Measurements from ENCODE around the gene TBC1D21.

TBC1D21 gene

DNA sequence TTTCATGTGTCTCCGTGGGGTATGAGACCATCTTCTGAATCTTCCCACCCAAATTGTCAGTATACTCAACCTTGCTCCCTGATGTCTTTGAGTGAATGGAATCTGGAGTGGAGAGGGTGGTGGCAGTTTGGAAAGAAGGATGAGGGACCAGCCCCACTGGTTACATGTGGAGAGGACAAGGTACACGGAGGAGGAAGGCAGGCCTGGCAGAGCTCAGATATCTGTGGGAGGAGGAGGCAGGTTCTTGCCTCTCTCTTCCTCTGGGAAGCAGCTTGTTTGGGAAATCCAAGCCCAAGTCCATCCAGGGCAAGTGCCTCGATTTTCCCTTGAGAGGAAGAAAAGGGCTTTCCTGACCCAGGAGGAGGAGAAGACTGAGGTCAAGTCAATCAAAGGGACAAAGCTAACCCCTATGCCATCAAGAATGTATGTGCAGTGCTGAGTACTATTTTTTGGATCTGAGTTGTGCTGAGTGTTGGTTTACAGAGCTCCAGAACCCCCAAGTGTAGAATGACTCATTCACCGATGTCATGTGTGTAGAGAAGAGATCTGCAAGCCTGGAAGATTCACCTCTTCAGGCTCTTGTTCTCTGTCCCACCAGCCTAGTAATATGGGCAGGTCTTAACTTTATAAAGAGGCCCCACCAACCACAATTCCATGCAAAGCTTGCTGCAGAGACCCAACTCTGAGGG is 33.1 kb downstream of the TBC1D21 start:
- H3K4me3 ChIP-seq (ENCODE audit: low read depth, low read length), result no peak overlapping the region

DNA sequence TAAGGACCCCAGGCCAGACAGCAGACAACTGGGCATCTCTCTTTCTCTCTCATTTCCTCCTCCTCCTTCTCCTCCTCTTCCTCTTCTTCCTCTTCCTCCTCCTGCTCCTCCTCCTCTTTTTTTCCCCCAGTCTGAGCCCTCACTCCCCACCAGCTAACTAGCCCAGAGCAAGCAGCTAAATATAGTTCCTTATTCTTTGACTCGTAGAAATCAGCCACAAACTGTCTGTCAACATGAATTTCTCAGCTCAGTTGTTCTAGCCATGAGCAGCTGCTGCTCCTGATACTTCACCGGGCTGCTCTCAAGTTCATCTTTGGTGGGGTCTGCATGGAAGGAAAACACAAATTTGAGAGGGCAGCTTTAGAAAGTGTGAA is 33.7 kb downstream of the TBC1D21 start:
- H3K4me3 ChIP-seq (ENCODE audit: low read depth, low read length), result no peak overlapping the region

DNA sequence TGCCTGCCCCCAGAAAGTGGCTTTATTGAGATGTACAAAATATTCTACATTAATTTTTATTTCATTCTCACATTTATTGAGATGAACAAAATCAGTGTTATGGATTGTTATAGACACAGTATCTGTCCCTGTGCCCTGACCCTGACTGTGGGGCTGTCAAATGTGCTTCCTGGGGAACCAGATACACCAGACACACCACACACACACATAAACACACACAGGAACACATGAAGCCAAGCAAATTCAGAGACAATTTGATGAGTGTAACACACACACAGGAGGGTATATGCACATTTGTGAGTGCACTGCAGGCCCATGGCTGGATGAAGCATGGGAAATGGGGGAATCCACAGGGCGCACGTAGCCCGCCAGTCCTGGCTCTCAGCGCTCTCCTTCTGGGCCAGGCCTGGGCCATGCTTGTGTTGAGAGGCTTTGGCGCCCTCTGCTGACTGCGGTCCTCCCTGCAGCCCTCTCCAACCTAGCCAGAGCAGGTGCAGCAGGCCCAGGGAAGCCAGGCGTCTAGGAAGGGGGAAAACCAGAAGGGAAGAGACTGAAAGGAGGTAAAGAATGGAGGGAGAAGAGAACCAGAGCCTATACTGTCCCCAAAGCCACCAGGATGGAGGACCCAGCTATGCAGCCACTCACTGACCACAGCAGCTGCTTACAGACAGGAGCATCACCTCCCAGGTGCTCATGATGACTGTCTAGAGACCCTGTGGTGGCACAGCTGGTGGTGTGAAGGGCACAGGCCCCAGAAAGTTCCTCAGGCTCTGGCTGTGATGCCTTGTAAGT is 34.9 kb downstream of the TBC1D21 start:
- H3K4me3 ChIP-seq (ENCODE audit: low read depth, low read length), result no peak overlapping the region

DNA sequence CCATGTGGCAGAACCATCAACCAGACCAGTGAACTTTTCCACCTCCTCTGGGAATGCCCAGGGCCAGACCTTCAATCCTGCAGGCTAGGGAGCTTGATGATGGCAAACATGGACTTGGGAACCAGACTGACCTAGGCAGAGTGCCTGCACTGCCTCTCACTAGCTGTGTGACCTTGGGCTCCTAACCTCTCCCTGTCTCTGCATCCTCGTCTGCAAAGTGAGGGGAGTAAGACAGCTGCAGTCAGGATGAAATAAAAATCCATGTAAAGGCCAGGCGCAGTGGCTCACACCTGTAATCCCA is 35.4 kb downstream of the TBC1D21 start:
- H3K4me3 ChIP-seq (ENCODE audit: low read depth, low read length), result no peak overlapping the region

DNA sequence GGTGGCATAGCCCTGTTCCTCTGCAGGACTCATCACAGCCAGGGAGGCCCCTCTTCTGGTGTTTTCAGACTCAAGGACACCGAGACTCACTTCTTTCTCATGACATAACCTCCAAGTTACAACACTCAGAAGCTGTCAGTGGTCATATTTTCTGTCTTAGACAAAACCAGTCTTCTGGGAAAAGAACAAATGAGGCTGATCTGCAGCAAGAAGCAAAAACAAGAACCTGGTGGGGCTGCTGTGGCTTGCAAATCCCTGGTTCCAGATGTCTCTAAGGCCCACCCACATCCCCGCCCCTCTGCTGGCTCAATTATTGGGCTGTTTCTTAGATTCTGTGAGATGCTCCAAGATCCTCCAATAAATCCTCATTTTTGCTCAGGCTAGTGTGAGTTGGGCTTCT is 36.3 kb downstream of the TBC1D21 start:
- H3K4me3 ChIP-seq (ENCODE audit: low read depth, low read length), result no peak overlapping the region

DNA sequence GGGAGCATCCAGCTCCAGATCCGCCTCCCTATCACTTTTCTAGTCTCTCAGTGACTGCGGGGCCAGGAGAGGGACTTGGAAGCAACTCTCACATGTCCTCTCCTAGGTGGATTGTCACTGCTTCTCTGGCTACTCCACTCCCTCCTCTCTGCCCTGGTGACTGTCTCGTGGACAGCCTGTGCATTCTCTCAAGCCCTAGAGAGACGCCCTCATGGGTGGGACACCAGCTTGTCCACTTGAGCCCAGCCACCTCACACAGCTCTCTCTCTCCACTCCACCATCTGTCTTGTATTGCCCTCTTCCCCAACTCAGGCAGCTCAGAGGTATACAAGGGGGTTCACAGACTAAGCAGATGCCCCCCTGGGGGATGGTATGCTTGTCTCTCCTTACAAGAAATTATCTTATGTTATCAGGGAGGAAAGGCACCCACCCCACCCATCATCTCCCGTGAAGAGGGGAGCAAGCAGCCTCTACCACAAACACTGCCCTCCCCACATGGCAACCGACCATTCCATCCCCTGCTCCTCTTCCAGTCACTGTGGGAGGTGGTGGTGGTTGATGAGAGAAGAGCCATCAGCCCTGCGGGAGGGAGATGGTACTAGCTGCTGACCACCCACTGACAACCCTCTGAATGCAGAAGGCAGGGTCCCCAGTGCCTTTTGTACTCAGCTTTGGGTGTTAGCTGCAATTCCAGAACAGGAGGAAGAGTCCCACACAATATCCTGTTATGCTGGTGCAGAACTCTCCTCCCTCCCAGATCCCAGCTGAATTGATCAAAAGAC is 37.3 kb downstream of the TBC1D21 start:
- no peak overlapping the region for H3K4me3 ChIP-seq (ENCODE audit: low read depth, low read length)

DNA sequence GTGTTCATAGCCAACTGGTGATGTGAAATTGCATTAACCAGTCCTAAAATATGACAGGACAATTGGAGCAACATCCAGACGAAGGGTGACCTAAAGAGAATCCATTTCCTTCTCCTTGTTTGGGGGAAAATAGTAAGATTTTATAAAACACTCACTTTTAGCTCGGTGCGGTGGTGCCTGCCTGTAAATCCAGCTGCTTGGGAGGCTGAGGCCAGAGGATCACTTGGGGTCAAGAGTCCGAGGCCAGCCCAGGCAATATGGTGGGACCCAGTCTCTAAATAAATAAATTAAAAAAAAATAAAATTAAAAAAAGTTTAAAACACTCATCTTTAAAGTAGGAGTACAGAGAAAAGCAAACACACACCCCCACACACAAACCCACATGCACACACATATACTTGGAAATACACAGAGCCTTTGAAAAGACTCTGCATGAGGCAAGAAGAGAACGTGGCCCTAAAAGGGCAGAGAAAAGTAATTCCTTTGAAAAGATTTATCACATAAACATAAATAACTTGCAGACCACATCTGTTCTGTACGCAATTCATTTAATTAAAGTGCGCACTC is 38.7 kb downstream of the TBC1D21 start:
- H3K4me3 ChIP-seq (ENCODE audit: low read depth, low read length), result no peak overlapping the region

DNA sequence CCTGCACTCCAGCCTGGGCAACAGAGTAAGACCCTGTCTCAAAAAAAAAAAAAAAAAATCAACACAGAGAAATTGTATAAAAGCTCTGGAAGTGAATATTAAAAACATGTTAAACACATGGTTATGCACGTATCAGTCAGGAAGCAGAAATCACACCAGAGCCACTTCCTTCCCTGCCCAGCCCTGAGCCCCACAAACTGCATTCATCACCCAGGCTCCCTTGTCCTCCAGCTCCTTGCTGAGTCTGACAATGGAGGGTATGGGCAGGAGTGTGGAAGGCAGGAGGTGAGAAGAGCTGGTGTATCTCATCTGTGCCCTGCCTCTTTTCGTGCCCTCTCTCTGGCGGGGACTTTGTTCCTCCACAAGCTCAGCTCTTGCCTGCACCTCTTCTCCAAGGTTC is 40.8 kb downstream of the TBC1D21 start:
- H3K4me3 ChIP-seq (ENCODE audit: low read depth, low read length), result no peak overlapping the region

DNA sequence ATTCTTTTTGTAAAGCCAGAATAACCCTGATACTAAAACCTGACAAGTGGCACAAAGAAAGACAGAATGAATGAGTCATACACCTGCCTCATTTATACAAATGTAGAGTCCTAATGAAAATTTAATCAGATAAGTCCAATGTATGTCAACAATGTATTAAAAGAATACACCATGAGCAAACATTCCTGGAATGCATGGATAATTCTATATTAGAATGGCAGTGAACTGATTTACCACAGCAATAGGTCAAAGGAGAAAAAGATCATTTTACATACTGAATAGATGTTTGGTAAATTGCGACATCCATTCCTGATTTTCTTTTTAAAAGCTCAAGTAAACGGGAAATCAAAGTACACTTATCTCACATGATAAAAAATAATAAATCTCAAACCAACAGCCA is 41.7 kb downstream of the TBC1D21 start:
- no peak overlapping the region for H3K4me3 ChIP-seq (ENCODE audit: low read depth, low read length)

DNA sequence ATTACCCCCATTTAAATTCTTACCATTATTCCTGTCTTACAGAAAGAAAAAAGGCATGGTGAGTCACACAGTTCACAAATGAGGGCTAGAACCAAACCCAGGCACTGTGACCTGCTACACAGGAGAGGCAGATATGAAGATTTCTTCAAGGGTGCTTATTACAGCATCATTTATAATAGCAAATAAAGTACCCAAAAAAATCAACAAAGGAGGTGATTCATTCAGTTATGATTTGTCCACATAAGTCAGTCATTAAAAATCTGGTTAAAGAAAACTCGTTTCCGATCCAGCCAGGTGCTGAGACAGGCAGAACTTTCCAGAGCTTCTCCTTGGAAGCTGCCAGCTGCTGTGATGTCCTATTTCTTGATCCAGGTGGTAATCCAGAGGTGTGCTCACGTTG is 45.4 kb downstream of the TBC1D21 start:
- no peak overlapping the region for H3K4me3 ChIP-seq (ENCODE audit: low read depth, low read length)

DNA sequence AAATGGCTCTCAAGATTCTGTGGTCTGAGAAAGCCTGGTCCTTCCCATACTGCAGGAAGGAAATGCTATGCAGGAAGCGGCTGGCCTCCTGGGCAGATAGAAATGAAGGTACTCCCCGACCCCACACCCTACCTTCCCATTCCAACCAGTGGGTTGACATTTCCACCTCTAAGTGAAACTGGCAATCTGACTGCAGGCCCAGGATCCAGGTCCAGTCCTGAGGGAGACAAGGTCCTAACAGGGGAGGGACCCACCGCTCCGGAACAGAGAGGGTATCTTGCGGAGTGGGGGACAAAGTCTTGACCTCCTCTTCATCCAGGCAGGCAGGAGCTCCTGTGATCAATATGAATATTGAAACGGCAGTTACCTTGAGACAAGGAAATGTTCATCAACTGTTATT is 46.3 kb downstream of the TBC1D21 start:
- H3K4me3 ChIP-seq (ENCODE audit: low read depth, low read length), result no peak overlapping the region

DNA sequence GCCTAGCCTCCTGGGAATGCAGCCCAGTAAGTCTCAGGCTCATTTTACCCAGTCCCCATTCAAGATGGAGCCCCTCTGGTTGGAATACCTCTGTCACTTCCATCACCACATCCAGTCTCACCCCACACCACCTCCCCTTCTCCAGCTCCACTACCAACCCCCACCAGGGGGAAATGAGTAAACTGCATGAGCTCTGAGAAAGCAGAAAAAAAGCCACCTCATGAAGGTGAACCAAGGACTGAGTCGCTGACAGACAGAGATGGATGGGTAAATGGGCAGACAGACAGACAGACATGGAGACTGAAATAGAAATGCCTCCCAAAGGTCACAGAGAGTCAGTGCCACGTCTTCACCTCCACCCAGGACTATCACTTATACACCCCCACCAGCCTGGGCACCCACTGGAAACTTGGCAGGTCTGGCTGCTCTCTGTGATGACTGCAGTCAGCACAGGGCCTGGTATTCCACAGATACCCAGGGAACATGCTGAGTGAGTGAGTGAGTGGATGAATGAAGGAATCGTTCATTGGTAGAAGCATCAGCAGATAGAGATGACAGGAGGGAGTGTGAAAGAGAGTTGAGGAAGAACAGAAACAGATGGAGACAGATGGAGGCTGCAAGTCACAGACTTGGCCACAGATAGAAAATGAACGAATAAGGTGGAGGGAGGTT is 48.0 kb downstream of the TBC1D21 start:
- H3K4me3 ChIP-seq (ENCODE audit: low read depth, low read length), result no peak overlapping the region

DNA sequence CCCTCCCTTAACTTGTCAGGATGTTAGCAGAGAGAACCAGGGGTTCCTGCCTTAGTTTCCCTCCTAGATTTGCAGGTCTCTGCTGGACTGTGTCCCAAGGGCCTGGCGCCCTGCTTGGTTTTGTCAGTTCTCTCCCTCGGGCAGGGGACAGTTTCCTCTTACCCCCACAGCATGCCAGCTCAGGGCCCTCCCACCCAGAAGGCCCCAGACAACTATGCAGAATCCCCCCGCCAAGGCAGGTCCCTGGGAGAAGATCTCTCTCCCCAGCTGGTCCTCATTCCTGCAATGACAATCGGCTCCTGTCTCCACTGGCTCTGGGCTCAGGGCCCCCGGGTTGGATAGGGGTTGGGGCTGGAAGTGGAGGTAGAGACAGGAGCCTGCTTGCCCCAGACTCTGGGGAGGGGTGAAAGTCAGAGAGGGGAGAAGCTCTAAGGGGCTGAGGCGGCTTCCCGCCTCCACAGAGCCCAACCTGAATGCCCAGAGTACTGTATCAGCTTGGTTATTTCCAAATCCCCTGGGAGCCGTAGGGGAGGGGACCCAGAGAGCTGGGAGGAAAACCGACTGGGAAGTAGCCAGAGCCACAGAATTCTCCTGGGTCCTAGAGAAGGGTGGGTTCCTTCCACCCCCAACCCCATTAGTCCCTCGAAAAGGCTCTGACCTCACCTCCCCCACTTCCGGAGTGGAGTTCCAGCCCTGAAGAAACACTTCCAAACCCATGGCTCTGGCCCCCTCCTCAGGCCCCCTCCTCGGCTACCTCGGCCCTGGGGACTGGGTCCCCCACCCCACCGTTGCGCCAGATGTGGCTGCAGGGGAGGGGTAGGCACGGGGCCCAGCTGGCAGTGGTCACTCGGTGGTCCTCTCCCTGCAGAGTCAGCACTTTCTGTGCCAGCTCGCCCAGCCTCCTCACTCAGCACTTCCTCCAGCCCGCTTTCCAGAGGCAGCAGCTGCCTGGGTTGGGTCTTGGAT is 49.1 kb downstream of the TBC1D21 start:
- no peak overlapping the region for H3K4me3 ChIP-seq (ENCODE audit: low read depth, low read length)

DNA sequence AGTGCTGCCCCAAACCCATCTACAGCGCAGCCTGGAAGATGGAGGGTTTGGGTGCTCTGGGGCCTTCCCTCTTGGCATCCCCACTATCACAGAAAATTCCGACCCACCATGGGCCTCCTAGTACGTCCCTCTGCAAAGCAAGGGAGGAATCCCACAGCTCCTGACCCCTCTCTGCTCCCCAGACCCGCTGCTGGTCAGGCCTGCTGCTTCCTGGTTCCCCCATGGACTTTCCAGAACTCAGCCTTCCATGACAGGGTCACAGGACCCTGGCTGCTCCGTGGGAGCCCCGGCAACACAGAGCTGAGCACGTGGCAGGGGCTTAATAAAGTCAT is 49.8 kb downstream of the TBC1D21 start:
- H3K4me3 ChIP-seq (ENCODE audit: low read depth, low read length), result no peak overlapping the region

DNA sequence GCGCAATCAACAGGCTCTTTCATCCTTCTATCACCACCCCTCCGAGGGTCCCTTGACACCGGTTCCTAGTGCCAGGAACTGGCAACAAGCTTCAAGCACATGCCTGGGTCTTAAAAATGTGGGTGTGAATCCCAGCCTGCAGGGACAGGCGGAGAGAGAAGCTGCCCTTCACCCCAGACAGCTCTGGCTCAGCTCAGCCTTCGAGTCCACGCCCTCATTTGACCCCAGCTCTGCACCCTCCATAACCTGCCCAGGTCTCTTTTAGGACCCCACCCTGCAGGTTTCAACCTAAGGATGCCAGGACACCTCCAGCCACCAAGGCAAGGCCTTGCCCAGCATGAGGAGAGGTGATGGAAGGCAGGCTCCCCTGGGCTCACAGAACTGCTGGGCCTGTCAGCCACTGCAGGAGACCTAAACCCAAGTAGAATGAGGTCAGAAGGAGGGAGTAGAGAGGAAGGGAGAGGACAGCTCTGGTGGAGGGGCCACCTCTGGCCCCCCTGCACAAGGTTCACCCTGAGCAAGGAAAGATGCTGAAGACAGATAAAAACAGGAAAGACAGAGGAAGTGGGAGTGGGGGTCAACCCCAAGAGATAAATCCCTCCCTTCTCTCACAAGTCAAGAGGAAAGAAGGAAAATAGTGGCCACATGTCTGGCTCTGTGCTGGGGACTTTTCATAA is 50.3 kb downstream of the TBC1D21 start:
- no peak overlapping the region for H3K4me3 ChIP-seq (ENCODE audit: low read depth, low read length)

DNA sequence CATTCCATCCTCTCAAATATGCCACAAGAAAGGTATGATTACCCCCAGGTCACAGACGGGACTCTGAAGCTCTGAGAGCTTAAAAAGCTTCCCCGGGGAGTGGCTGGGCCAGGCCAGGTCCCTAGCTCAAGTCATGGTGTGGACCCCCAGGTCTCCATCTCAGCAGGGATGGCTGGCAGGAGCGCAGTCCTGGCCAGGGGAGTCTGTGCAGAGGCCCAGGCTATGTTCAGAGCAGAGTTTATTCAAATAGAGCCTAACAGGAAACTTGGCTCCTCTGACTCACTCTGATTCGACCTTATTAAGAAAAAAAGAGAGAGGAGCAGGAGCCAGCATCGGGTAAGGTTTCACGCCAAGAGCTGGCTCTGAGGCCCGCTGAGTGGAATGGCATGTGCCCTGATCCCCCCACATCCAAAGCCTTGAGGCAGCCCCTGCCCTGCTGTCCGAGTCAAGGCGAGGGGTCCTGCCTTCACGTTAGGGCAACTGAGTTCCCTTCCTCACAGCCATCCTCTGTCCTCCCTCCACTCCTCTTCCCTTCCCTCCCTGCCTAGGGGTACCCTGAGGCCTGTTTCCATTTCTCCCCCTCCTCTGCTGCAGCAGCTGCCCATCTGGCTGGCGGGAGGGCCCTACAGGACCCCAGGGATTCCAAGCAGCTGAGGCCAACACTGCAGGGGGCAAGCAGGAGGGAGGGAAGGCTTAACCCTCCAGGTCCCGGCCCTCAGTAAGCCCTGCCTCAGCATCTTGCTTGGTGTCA is 51.0 kb downstream of the TBC1D21 start:
- H3K4me3 ChIP-seq (ENCODE audit: low read depth, low read length), result no peak overlapping the region

DNA sequence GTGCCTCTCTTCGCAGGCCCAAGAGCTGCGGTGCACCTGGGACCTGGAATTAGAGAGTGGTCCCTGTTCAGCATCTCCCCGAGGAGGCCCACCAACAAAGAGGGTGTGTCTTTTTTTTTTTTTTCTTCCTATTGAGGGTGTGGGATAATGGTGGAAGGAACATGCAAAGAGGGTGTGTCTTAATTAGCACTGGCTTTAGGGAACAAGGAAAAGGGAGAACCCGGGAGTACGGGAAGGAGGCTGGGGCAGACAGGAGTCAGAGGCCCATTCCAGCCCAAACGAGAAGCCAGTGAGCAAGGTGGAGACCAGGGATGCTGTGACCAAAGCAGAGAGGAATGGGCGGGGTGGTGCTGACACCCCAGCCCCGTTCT is 52.5 kb downstream of the TBC1D21 start:
- H3K4me3 ChIP-seq (ENCODE audit: low read depth, low read length), result peak overlapping the region; percentile 43

DNA sequence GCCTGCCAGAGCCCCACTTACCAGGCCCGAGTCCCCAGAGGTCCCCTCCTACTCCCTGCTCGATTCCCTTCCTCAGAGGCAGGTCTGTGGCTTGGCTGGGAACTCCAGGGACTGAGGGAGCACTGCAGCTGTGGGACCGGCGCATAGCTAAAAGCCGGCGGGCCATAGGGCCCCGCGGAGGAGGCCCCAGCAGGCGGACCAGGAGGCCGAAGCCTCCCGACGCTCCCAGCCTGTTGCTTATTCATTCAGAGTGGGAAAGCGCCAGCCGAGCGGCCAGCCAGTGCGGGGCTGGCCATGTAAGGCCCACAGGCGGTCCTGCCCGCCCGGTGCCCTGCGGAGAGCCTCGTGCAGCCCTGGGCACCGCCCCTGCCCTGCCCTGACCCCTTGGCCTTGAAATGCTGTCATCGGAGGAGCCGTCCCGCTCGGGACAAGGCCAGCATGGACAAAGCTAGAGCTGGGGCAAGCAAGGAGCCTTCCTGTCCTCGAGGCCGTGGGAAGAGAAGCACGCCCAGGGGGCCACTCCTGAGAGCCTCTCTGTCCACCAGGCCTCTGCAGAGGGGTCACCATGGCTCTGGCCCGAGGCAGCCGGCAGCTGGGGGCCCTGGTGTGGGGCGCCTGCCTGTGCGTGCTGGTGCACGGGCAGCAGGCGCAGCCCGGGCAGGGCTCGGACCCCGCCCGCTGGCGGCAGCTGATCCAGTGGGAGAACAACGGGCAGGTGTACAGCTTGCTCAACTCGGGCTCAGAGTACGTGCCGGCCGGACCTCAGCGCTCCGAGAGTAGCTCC is 53.0 kb downstream of the TBC1D21 start, which contains the start of gene LOXL1:
Gene LOXL1 (plus strand): TSS at position 244 of the 784 bp plus-strand sequence. CDS start 322 bp downstream, at position 566.
- H3K4me3 ChIP-seq (ENCODE audit: low read depth, low read length), result peak within 1 kb of the TSS; percentile 43
